Mucosa of descending colon (tissue), 3 donors: ENCODE measurements around the gene KIR2DL3. TPM values are rescaled to one million over a fixed set of nuclear protein-coding genes. Genes with fewer than 3 reads are reported as not detected.

Experiments used
- ATAC-seq: fragments of 200-7000 bp; cut with Tn5 transposase; one replicate; pipeline ENCODE4 v1.9.1; 2020; ENCODE audit warnings: mild to moderate bottlenecking, moderate library complexity
- DNase-seq, 3 donors: peaks; one replicate each; pipeline ENCODE4 v3.0.0-alpha.2; 2020
- H3K36me3 ChIP-seq: fragments of 200-600 bp; one replicate; pipeline ENCODE4 v1.8.0; 2021; ENCODE audit warnings: low read depth, mild to moderate bottlenecking
- H3K4me1 ChIP-seq: fragments of 200-600 bp; one replicate; pipeline ENCODE4 v1.8.0; 2021; ENCODE audit warnings: low read depth, mild to moderate bottlenecking
- H3K4me3 ChIP-seq: fragments of 200-600 bp; one replicate; pipeline ENCODE4 v1.8.0; 2021; ENCODE audit warnings: mild to moderate bottlenecking
- H3K9me3 ChIP-seq: fragments of 200-600 bp; one replicate; pipeline ENCODE4 v1.8.0; 2021; ENCODE audit warnings: mild to moderate bottlenecking
- intact Hi-C, 2 donors: fragments of 100-400 bp; cut with DNase I in 1 of 2; cut with micrococcal nuclease in 1 of 2; formaldehyde crosslinking; loops; one replicate each; pipeline versions ENCODE4 v1.11.0 to v1.11.1; 2022; cut with DNase I, micrococcal nuclease
- total RNA-seq, 3 donors: library from RNA; stranded (reverse); fragmentation: NEBNext Ultra II Directional in 2 of 3; extraction: Animal tissue kit (Norgen Biotek cat#: 25700) in 2 of 3; gene quantifications; one replicate each; pipeline versions ENCODE4 v1.2.1 to v1.2.4, GENCODE V29; 2021 to 2023
- TF ChIP-seq, protein P1 (sequence below): fragments of 200-600 bp; IDR thresholded peaks from one replicate; pipeline ENCODE4 v1.8.0; 2022; ENCODE audit warnings: antibody characterized with exemption, mild to moderate bottlenecking
- donor health status: DM: no; HTN: no; CAD: no; lungs with moderate emphysema.
- donor health status: DM: no; HTN: no; CAD: no.
- donor health status: DM: no; HTN: yes; CAD: no.

The KIR2DL3 gene
- total RNA-seq, 3 donors from 2014 or later: not detected

DNA sequence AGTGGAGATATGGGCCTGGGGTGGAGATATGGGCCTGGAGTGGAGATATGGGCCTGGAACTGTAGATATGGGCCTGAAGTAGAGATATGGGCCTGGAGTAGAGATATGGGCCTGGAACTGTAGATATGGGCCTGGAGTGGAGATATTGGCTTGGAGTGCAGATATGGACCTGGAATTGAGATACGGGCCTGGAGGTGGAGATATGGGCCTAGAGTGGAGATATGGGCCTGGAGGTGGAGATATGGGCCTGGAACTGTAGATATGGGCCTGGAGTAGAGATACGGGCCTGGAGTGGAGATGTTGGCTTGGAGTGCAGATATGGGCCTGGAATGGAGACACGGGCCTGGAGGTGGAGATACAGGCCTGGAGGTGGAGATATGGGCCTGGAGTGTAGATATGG is 13.7 kb upstream of the KIR2DL3 start:
- no peaks in the 10 kb centered on the region for H3K4me1 ChIP-seq
- no peaks in the 10 kb centered on the region for H3K36me3 ChIP-seq
- H3K4me3 ChIP-seq: no peak overlapping the region
- DNase-seq (no peak), ATAC-seq (no peak)
- H3K9me3 ChIP-seq: peaks cover 28% of the 10 kb centered on the region
- intact Hi-C loops: no loop called here
- TF ChIP-seq, protein P1, sequence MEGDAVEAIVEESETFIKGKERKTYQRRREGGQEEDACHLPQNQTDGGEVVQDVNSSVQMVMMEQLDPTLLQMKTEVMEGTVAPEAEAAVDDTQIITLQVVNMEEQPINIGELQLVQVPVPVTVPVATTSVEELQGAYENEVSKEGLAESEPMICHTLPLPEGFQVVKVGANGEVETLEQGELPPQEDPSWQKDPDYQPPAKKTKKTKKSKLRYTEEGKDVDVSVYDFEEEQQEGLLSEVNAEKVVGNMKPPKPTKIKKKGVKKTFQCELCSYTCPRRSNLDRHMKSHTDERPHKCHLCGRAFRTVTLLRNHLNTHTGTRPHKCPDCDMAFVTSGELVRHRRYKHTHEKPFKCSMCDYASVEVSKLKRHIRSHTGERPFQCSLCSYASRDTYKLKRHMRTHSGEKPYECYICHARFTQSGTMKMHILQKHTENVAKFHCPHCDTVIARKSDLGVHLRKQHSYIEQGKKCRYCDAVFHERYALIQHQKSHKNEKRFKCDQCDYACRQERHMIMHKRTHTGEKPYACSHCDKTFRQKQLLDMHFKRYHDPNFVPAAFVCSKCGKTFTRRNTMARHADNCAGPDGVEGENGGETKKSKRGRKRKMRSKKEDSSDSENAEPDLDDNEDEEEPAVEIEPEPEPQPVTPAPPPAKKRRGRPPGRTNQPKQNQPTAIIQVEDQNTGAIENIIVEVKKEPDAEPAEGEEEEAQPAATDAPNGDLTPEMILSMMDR: no peak

DNA sequence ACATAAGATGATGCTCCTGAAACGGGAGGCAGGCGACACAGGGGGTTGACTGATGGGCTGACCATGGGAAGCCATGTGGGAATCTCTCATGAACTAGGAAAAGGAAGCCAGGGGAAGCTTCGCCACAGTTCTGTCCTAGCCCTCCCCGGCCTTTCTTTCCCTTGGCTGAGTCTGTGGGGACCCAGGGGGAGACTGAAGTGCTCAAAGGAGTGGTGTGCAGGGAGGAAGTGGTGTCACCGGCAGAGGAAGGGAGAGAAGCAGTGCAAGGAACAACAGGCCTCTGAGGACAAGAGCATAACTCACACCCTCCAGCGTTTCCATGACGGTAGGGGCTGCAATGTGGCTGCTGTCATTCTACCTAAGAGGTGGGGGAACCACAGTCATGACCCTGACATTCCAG is 13.0 kb upstream of the KIR2DL3 start:
- no peak for DNase-seq

DNA sequence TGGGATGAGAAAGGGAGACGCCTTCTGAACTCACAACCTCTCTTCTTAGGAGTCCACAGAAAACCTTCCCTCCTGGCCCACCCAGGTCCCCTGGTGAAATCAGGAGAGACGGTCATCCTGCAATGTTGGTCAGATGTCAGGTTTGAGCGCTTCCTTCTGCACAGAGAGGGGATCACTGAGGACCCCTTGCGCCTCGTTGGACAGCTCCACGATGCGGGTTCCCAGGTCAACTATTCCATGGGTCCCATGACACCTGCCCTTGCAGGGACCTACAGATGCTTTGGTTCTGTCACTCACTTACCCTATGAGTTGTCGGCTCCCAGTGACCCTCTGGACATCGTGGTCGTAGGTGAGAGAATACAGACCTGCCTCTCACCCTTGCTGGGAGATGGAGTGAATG is 10.8 kb upstream of the KIR2DL3 start:
- no peak for ATAC-seq
- H3K4me3 ChIP-seq: no peak overlapping the region
- intact Hi-C loops: no loop called here
- peaks cover 3% of the 10 kb centered on the region for H3K9me3 ChIP-seq
- no peaks in the 10 kb centered on the region for H3K36me3 ChIP-seq
- DNase-seq: no peak
- TF ChIP-seq, protein P1: no peak
- no peaks in the 10 kb centered on the region for H3K4me1 ChIP-seq

More for the DNA sequence above, 13.0 kb upstream of the KIR2DL3 start:
- no peak for ATAC-seq
- Histone ChIP-seq H3K4me1 (no peaks in the 10 kb centered on the region), H3K36me3 (no peaks in the 10 kb centered on the region), H3K4me3 (no peak overlapping the region), H3K9me3 (peaks cover 24% of the 10 kb centered on the region)
- TF ChIP-seq, protein P1: no peak
- intact Hi-C loops: no loop called here

DNA sequence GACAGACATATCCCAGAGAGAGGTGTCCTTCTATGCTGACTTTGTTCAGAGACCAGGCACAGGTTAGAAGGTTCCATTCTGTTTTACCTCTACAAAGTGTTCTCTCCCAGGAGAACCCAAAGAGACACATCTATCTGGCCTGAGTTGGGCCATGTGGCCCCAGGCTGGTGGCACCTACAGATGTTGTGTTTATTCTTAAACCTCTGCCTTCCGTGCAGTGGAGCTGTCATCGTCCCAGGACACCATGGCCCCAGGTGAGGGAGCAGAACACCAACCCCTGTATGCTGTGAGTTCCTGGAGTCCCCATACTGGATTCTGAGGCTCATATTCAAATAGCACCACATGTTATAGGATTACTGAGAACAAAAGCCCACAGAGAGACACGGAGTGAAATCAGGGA is 10.1 kb upstream of the KIR2DL3 start:
- intact Hi-C loops: no loop called here
- Histone ChIP-seq H3K36me3 (no peaks in the 10 kb centered on the region), H3K4me1 (no peaks in the 10 kb centered on the region), H3K4me3 (no peak overlapping the region), H3K9me3 (no peaks in the 10 kb centered on the region)
- DNase-seq: no peak
- TF ChIP-seq, protein P1: no peak
- ATAC-seq: no peak

DNA sequence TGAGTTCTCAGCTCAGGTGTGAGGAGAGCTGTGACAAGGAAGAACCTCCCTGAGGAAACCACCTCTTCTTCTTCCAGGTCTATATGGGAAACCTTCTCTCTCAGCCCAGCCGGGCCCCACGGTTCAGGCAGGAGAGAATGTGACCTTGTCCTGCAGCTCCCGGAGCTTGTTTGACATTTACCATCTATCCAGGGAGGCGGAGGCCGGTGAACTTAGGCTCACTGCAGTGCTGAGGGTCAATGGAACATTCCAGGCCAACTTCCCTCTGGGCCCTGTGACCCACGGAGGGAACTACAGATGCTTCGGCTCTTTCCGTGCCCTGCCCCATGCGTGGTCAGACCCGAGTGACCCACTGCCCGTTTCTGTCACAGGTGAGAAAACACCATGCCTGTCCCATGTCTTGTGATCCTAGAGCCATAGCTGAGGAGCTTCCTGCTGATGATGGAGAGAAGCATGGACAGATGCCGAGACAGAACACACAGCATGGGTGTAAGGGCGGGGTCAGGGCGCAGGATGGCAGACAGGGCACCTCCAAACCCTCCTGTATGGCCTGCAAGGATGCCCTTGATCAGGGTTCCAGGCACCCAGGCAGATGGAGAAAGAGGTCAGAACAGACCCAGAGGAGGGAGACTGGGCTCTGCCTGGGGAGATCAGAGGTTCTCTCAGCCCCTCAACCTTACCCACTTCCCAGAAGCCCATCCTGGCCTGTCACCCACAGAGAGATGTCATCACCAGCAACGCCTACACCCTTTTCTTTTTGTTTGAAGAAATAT is 8.7 kb upstream of the KIR2DL3 start:
- TF ChIP-seq, protein P1: no peak
- ATAC-seq: no peak
- no peaks in the 10 kb centered on the region for H3K36me3 ChIP-seq
- DNase-seq: no peak
- H3K4me1 ChIP-seq: no peaks in the 10 kb centered on the region
- intact Hi-C loops: no loop called here
- H3K4me3 ChIP-seq: no peak overlapping the region
- H3K9me3 ChIP-seq: no peaks in the 10 kb centered on the region
